Stimulated activated naive CD4-positive, alpha-beta T cell treated with Interleukin-2 at 50 U/mL for 16 hours (primary cell): ENCODE measurements around the gene HLF.

Source experiments
- DNase-seq: peaks from one replicate; lab custom pipeline; 2025; lab: John Stamatoyannopoulos, UW

HLF gene

GRCh38 chr17:55274355-55275255, 9.8 kb downstream of the HLF start:
- DNase-seq = no peak

- DNase-seq = no peak
Measured at GRCh38 chr17:55275894-55276804, 11.4 kb downstream of the HLF start.

GRCh38 chr17:55278173-55278961, 13.6 kb downstream of the HLF start:
- no peak for DNase-seq

- no peak for DNase-seq
Measured at GRCh38 chr17:55279203-55279602, 14.4 kb downstream of the HLF start.

- no peak for DNase-seq
Measured at GRCh38 chr17:55279788-55280187, 15.0 kb downstream of the HLF start.

GRCh38 chr17:55280212-55280611, 15.5 kb downstream of the HLF start:
- DNase-seq = no peak

GRCh38 chr17:55281649-55282378, 17.1 kb downstream of the HLF start:
- DNase-seq = no peak

- no peak for DNase-seq
Measured at GRCh38 chr17:55282379-55282702, 17.6 kb downstream of the HLF start.

- no peak for DNase-seq
Measured at GRCh38 chr17:55282741-55283140, 18.0 kb downstream of the HLF start.

GRCh38 chr17:55283256-55283965, 18.7 kb downstream of the HLF start:
- no peak for DNase-seq

- DNase-seq = no peak
Measured at GRCh38 chr17:55284001-55284884, 19.5 kb downstream of the HLF start.

- no peak for DNase-seq
Measured at GRCh38 chr17:55284944-55285339, 20.2 kb downstream of the HLF start.

- DNase-seq = no peak
Measured at GRCh38 chr17:55285340-55286301, 20.9 kb downstream of the HLF start.

GRCh38 chr17:55286681-55287589, 22.2 kb downstream of the HLF start:
- DNase-seq = no peak

- no peak for DNase-seq
Measured at GRCh38 chr17:55288356-55289105, 23.8 kb downstream of the HLF start.

- no peak for DNase-seq
Measured at GRCh38 chr17:55289106-55289446, 24.3 kb downstream of the HLF start.

- no peak for DNase-seq
Measured at GRCh38 chr17:55289978-55290377, 25.2 kb downstream of the HLF start.
